Measurements from ENCODE around the gene WARS2. TPM values are rescaled to one million over a fixed set of nuclear protein-coding genes. Genes with fewer than 3 reads are reported as not detected.

The WARS2 gene
- total RNA-seq, 1 experiment from 2014 or later: 13.3 TPM

DNA sequence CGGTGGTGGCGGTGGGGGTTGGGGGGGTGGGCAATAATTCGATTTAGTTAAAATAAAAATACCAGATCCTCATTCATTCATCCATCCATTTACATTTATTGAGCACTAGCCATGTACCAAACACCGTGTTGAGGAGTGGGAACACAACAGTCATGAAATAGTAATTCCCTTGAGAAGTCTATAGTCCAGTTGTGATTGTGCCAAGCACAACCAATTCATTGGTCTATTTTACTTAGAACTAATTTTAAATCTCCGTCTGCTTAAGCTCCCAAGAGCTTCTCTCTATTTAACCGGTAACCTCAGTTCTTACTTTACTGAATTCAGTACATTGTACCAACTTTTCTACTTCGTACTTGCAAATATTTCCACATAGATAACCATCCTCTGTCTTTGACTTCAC lies 38.4 kb downstream of the WARS2 start:
- intact Hi-C loops (cut with micrococcal nuclease; ENCODE audit: unreplicated experiment): no loop called here
- DNase-seq (ENCODE audit: low spot score): no peak
- no peaks in the 10 kb centered on the region for H3K9me3 ChIP-seq (ENCODE audit: low read depth, low read length, poor library complexity, severe bottlenecking)
- no peak overlapping the region for H3K27ac ChIP-seq (ENCODE audit: low read depth, low read length, poor library complexity, severe bottlenecking)
- H3K4me3 ChIP-seq (ENCODE audit: low read depth, low read length, poor library complexity, severe bottlenecking): no peak overlapping the region
- no peaks in the 10 kb centered on the region for H3K4me1 ChIP-seq (ENCODE audit: insufficient read depth, low read length, poor library complexity, severe bottlenecking)
- H3K27me3 ChIP-seq (replicated peaks; ENCODE audit: insufficient read depth, low read depth, low read length, poor library complexity): no peaks in the 10 kb centered on the region
- TF ChIP-seq, protein P1, sequence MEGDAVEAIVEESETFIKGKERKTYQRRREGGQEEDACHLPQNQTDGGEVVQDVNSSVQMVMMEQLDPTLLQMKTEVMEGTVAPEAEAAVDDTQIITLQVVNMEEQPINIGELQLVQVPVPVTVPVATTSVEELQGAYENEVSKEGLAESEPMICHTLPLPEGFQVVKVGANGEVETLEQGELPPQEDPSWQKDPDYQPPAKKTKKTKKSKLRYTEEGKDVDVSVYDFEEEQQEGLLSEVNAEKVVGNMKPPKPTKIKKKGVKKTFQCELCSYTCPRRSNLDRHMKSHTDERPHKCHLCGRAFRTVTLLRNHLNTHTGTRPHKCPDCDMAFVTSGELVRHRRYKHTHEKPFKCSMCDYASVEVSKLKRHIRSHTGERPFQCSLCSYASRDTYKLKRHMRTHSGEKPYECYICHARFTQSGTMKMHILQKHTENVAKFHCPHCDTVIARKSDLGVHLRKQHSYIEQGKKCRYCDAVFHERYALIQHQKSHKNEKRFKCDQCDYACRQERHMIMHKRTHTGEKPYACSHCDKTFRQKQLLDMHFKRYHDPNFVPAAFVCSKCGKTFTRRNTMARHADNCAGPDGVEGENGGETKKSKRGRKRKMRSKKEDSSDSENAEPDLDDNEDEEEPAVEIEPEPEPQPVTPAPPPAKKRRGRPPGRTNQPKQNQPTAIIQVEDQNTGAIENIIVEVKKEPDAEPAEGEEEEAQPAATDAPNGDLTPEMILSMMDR (conservative IDR thresholded peaks at IDR 0.05; ENCODE audit: low read depth, low read length): no peak
- TF ChIP-seq EZH2 (IDR thresholded peaks at IDR 0.05; ENCODE audit: borderline replicate concordance, low read depth, low read length, poor library complexity, severe bottlenecking): no peak
- no TSS peak for BruUV-seq (replicated peaks)
- POLR2A ChIA-PET (ENCODE audit: low non-redundant PET): no interaction called here
- CTCF ChIA-PET: no interaction called here
- H3K36me3 ChIP-seq (ENCODE audit: insufficient read depth, low read length, poor library complexity, severe bottlenecking): no peaks in the 10 kb centered on the region

- BruUV-seq (replicated peaks): no TSS peak
- ChIA-PET POLR2A (ENCODE audit: low non-redundant PET) (no interaction called here), CTCF (no interaction called here)
- no peak overlapping the region for H3K27ac ChIP-seq (ENCODE audit: low read depth, low read length, poor library complexity, severe bottlenecking)
- H3K27me3 ChIP-seq (replicated peaks; ENCODE audit: insufficient read depth, low read depth, low read length, poor library complexity): no peaks in the 10 kb centered on the region
- DNase-seq (ENCODE audit: low spot score): no peak
- TF ChIP-seq, protein P1 (conservative IDR thresholded peaks at IDR 0.05; ENCODE audit: low read depth, low read length): no peak
- no peak for TF ChIP-seq EZH2 (IDR thresholded peaks at IDR 0.05; ENCODE audit: borderline replicate concordance, low read depth, low read length, poor library complexity, severe bottlenecking)
- H3K36me3 ChIP-seq (ENCODE audit: insufficient read depth, low read length, poor library complexity, severe bottlenecking): no peaks in the 10 kb centered on the region
- H3K4me1 ChIP-seq (ENCODE audit: insufficient read depth, low read length, poor library complexity, severe bottlenecking): no peaks in the 10 kb centered on the region
- no peaks in the 10 kb centered on the region for H3K9me3 ChIP-seq (ENCODE audit: low read depth, low read length, poor library complexity, severe bottlenecking)
- H3K4me3 ChIP-seq (ENCODE audit: low read depth, low read length, poor library complexity, severe bottlenecking): no peak overlapping the region
- intact Hi-C loops (cut with micrococcal nuclease; ENCODE audit: unreplicated experiment): no loop called here
Observed at GRCh38 chr1:119101563-119101962, 38.9 kb downstream of the WARS2 start.

DNA sequence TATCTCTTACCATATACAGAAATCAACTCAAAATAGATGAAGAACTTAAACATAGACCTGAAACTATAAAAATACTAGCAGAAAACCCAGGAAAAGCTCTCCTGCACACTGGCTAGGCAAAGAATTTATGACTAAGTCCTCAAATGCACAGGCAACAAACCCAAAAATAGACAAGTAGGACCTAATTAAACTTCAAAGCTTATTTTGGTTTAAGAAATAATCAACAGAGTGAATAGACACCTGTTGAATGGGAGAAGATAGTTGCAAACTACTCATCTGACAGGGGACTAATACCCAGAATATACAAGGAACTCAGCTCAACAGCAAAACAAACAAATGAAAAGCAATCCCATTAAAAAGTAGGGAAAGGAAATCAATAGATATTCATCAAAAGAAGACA lies 40.7 kb downstream of the WARS2 start:
- TF ChIP-seq, protein P1 (conservative IDR thresholded peaks at IDR 0.05; ENCODE audit: low read depth, low read length): no peak
- TF ChIP-seq EZH2 (IDR thresholded peaks at IDR 0.05; ENCODE audit: borderline replicate concordance, low read depth, low read length, poor library complexity, severe bottlenecking): no peak
- Histone ChIP-seq H3K4me3 (ENCODE audit: low read depth, low read length, poor library complexity, severe bottlenecking) (no peak overlapping the region), H3K36me3 (ENCODE audit: insufficient read depth, low read length, poor library complexity, severe bottlenecking) (no peaks in the 10 kb centered on the region), H3K27me3 (replicated peaks; ENCODE audit: insufficient read depth, low read depth, low read length, poor library complexity) (no peaks in the 10 kb centered on the region), H3K9me3 (ENCODE audit: low read depth, low read length, poor library complexity, severe bottlenecking) (no peaks in the 10 kb centered on the region), H3K4me1 (ENCODE audit: insufficient read depth, low read length, poor library complexity, severe bottlenecking) (no peaks in the 10 kb centered on the region), H3K27ac (ENCODE audit: low read depth, low read length, poor library complexity, severe bottlenecking) (no peak overlapping the region)
- CTCF ChIA-PET: no interaction called here
- no peak for DNase-seq (ENCODE audit: low spot score)
- BruUV-seq (replicated peaks): no TSS peak
- POLR2A ChIA-PET (ENCODE audit: low non-redundant PET): no interaction called here
- intact Hi-C loops (cut with micrococcal nuclease; ENCODE audit: unreplicated experiment): no loop called here
